Suprapubic skin (tissue), 3 donors: ENCODE results near the gene TEKT1.

ENCODE experiments used
- CTCF ChIP-seq, 2 donors: fragments of 200-600 bp in 1 of 2; fragments of 450-650 bp in 1 of 2; sonication (generic) in 1 of 2; IDR thresholded peaks; one replicate each; pipeline ENCODE4 v1.5.1; 2016 to 2019; ENCODE audit warnings: antibody characterized with exemption in 2 of 2, mild to moderate bottlenecking in 1 of 2, moderate library complexity in 1 of 2
- POLR2A ChIP-seq, 2 donors: fragments of 450-650 bp; IDR thresholded peaks; one replicate each; pipeline ENCODE4 v1.6.1; 2017; ENCODE audit warnings: antibody characterized with exemption in 2 of 2, mild to moderate bottlenecking in 2 of 2, moderate library complexity in 2 of 2

GRCh38 chr17:6830383-6830986 lies 1.0 kb downstream of the TEKT1 start:
- TF ChIP-seq CTCF (IDR thresholded peaks at IDR 0.05) (no peak), POLR2A (IDR thresholded peaks at IDR 0.05) (no peak)
